ENCODE measurements around the gene MYEOV. TPM values are rescaled to one million over a fixed set of nuclear protein-coding genes. Genes with fewer than 3 reads are reported as not detected.

MYEOV gene
- total RNA-seq, 2 donors from 2014 or later = 1.1 to 1.3 TPM

GRCh38 chr11:69320756-69321741, 27.1 kb downstream of the MYEOV start:
- Histone ChIP-seq H3K4me1 (ENCODE audit: control insufficient read depth in 1 of 2, low read depth in 2 of 2) (peaks cover 9 to 22% of the 10 kb centered on the region in 2 donors), H3K27me3 (replicated peaks; ENCODE audit: insufficient read depth) (no peaks in the 10 kb centered on the region), H3K4me3 (no peak overlapping the region), H3K9me3 (no peaks in the 10 kb centered on the region), H3K27ac (peak overlapping the region; percentile 85 to 88), H3K36me3 (no peaks in the 10 kb centered on the region)
- DNase-seq (ENCODE audit: low spot score) = no peak
- no peak for ATAC-seq (ENCODE audit: insufficient number of reproducible peaks, low FRiP score, low read depth)
- no peak for TF ChIP-seq CTCF (IDR thresholded peaks at IDR 0.05)

GRCh38 chr11:69321877-69322361, 28.0 kb downstream of the MYEOV start:
- peak overlapping the region; percentile 85 to 88 for H3K27ac ChIP-seq
- no peak for TF ChIP-seq CTCF (IDR thresholded peaks at IDR 0.05)

GRCh38 chr11:69325446-69325845, 31.5 kb downstream of the MYEOV start:
- H3K4me3 ChIP-seq = no peak overlapping the region
- peaks cover 9 to 22% of the 10 kb centered on the region in 2 donors for H3K4me1 ChIP-seq (ENCODE audit: control insufficient read depth in 1 of 2, low read depth in 2 of 2)
- no peak for TF ChIP-seq CTCF (IDR thresholded peaks at IDR 0.05)
- H3K9me3 ChIP-seq = no peaks in the 10 kb centered on the region
- no peak overlapping the region for H3K27ac ChIP-seq
- ATAC-seq (ENCODE audit: insufficient number of reproducible peaks, low FRiP score, low read depth) (no peak), DNase-seq (ENCODE audit: low spot score) (no peak)
- H3K36me3 ChIP-seq = no peaks in the 10 kb centered on the region
- no peaks in the 10 kb centered on the region for H3K27me3 ChIP-seq (replicated peaks; ENCODE audit: insufficient read depth)

More at GRCh38 chr11:69321877-69322361, 28.0 kb downstream of the MYEOV start:
- DNase-seq (ENCODE audit: low spot score) = peak; percentile 54
- no peak overlapping the region for H3K4me3 ChIP-seq
- ATAC-seq (ENCODE audit: insufficient number of reproducible peaks, low FRiP score, low read depth) = peak; percentile 92
- H3K9me3 ChIP-seq = no peaks in the 10 kb centered on the region
- H3K4me1 ChIP-seq (ENCODE audit: control insufficient read depth in 1 of 2, low read depth in 2 of 2) = peaks cover 9 to 22% of the 10 kb centered on the region in 2 donors
- no peaks in the 10 kb centered on the region for H3K36me3 ChIP-seq
- H3K27me3 ChIP-seq (replicated peaks; ENCODE audit: insufficient read depth) = no peaks in the 10 kb centered on the region

GRCh38 chr11:69326622-69327219, 32.8 kb downstream of the MYEOV start:
- H3K9me3 ChIP-seq = no peaks in the 10 kb centered on the region
- H3K27ac ChIP-seq = no peak overlapping the region
- DNase-seq (ENCODE audit: low spot score) = no peak
- no peaks in the 10 kb centered on the region for H3K27me3 ChIP-seq (replicated peaks; ENCODE audit: insufficient read depth)
- H3K4me1 ChIP-seq (ENCODE audit: control insufficient read depth in 1 of 2, low read depth in 2 of 2) = peaks cover 0 to 10% of the 10 kb centered on the region in 2 donors
- no peak overlapping the region for H3K4me3 ChIP-seq
- no peak for ATAC-seq (ENCODE audit: insufficient number of reproducible peaks, low FRiP score, low read depth)
- no peaks in the 10 kb centered on the region for H3K36me3 ChIP-seq
- TF ChIP-seq CTCF (IDR thresholded peaks at IDR 0.05) = no peak

GRCh38 chr11:69327741-69328191, 33.8 kb downstream of the MYEOV start:
- Histone ChIP-seq H3K4me1 (ENCODE audit: control insufficient read depth in 1 of 2, low read depth in 2 of 2) (no peaks in the 10 kb centered on the region), H3K36me3 (no peaks in the 10 kb centered on the region), H3K9me3 (no peaks in the 10 kb centered on the region), H3K27ac (no peak overlapping the region), H3K4me3 (no peak overlapping the region), H3K27me3 (replicated peaks; ENCODE audit: insufficient read depth) (no peaks in the 10 kb centered on the region)
- DNase-seq (ENCODE audit: low spot score) = no peak
- no peak for TF ChIP-seq CTCF (IDR thresholded peaks at IDR 0.05)
- ATAC-seq (ENCODE audit: insufficient number of reproducible peaks, low FRiP score, low read depth) = no peak

All from thoracic aorta (tissue), 2 donors.